Activated CD8-positive, alpha-beta memory T cell treated with anti-CD3 and anti-CD28 coated beads, Interleukin-2, amount 50 U/mL, for 48 hours (primary cell): ENCODE measurements around the gene TTC28.
"Not testable (repeated sequence)": the region's sequence is repeated elsewhere in the genome, so short reads cannot be mapped to it uniquely, and the experiment has no call there.

Experiments
- DNase-seq: peaks from one replicate; pipeline ENCODE4 v3.0.0-alpha.2; 2020

The TTC28 gene

DNA sequence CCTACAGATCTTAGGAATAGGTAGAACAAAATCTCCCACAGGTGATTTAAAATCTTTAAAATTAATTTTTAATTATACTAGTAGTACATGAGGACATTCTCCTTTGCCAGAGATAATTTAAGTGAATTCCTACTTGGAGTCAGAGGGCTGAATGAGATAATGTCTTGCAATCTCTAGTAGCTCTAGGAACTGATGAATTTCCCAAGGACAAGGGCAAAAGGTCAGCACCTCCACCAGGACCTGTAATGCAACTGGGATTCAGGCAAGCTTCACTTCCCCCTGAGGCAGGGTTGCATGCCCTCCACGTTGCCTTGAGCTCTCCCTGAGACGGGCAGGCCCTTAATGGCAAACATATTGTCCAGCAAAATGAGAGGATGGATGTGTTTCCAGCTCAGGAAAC, 430.2 kb downstream of the TTC28 start:
- DNase-seq: no peak

DNA sequence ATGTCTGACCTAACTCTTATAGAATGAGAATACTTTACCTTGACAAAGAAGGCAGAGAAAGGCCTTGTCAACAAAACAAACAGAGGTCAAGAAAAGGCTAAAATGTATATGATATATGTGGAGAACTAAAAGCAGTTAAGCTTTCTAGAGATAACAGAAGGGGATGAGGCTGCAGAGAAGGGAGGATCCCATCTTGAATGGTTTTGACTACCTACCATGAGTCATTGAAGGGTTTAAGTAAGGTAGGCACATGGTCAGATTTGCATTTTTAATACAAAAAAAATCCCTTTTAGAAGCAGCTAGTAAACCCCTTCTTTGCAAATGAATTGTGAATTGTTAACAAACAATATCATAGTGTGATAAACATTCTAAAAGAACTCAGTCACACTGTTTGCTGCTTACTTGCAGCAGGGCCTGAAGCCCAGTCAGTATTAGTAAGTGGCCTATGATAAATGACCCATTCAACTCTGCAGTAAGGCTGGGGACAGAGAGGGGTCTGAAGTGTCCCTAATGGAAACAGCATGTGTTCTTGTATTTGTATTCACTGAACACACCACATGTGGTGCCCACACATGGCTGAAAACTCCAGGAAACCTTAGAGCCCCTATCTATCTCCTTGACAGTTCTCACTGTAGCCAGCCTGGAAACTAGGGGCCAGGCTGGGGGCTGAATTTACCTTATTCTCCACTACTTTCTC, 431.8 kb downstream of the TTC28 start:
- DNase-seq: no peak

DNA sequence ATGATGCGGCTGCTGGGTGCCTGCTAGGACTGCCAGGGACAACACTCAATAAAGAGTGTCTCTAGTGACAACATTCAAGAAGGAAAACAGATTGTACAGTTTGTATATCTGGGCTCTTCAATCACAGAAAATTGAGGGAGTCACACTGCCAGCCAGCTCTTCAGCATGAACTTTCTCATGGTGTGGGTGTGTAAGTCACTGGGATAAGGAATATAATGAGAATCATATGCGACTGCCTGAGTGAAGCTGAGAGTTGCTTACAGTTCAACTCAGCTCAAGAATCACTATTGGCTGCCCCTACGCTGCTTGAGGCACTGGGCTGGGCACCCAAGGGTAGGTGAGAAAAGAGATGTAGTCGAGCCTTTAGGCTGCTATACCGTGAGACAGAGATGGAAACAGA, 432.5 kb downstream of the TTC28 start:
- no peak for DNase-seq

DNA sequence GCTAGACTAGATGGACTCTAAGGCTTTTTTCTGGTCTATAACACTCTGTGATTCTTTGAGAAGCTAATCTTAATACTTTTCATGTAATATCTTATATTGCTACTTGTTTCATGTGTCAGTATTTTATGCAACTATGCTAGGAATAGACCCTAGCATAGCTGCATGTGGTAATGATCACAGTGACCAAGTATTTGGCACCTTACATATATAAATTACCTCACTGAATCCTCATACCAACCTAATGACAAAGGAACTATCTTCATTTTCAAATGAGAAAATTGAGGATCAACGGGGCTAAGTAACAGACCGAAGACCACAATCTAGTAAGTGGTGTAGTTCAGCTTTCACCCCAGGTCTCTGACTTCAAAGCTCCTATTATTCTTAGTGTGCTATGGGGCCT, 433.2 kb downstream of the TTC28 start:
- DNase-seq: no peak

DNA sequence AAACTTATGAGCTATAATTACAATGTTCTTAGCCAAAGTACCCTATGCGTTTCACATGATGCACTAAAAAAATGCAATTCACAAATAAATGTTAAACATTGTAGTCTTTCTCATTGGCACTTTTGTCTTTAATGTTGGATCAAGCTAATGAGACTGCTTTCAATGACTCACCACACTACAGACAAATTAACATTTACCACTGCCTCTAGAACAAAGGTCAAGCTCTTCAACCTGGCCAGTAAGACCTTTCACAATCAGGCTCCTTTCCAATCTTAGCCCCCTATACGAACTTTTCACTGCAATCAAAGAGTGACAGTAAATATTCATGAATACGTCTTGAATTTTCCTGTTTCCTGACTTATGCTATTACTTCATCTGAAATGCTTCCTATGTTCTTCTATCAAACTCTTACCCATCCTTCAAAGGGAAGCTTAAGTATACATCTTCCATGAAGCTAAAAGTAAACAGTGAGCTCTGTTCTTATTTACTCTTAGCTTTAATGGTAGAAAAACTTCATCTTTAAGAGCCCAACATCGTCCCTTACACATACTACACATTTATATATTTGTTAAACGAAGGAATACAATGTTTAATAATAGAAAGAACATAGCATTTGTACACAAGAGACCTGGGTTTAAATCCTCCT, 433.9 kb downstream of the TTC28 start:
- no peak for DNase-seq

DNA sequence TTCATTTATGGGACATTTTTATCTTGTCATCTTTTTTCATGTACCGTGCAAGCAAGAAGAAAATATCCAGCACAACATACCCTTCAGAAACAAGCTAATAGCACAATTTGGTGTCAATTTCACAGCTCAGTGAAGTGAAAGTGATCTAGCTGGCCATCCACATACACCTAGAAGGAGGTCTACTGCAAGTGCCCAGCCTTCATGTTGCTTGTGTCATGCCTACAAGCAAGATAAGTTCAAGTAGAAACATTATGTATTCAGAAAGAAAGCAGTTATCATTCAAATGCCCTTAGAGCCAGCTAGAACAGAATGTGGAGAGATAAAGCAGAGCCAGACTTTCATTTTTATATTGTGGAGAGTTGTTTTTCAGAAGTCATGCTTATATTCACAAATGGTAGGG, 434.9 kb downstream of the TTC28 start:
- DNase-seq: no peak

DNA sequence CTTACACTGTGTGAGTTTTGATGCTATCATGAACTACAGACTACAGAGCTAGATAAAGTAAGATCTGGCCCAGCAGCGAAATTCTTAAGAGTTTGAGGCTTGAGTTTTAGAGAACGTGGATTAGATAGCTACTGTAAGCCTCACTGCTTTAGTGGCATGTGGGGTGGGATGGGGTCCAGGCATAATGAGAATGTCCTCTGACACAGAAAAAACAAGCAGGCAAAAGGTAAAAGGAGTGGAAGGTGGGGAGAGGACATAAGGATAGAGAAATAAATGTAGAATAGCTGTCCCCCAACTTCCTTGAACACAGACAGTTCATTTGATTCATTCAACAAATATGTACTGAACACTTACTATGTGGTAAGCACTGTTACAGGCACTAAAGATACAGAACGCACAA, 436.1 kb downstream of the TTC28 start:
- DNase-seq: no peak

DNA sequence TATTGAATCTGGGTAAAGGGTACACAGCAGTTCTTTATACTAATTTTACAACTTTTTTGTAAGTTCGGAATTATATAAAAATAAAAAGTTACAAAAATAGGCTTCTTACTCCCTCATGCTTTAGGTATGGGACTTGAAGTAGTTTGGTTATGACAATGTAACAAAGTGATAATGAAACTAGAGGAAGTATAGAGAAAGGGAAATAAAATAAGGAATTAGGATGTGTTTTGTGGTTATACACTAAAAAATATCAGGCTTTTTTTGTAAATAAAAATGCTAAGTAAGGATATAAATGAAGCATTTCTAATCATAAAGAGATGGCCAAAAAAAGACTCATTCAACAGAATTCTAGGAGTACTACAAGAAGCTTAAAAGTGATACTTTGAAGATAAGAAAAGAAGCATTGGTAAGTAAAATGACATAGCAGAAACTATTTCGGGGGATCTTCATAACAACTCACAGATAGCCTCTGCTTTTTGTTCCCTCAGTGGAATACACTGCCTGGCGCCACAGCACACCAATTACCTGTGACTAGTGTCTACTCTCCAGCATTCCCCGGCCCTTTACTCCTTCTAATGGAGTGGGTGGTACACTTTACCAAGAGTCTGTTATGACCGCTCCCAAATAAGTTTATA, 437.9 kb downstream of the TTC28 start:
- DNase-seq: no peak

DNA sequence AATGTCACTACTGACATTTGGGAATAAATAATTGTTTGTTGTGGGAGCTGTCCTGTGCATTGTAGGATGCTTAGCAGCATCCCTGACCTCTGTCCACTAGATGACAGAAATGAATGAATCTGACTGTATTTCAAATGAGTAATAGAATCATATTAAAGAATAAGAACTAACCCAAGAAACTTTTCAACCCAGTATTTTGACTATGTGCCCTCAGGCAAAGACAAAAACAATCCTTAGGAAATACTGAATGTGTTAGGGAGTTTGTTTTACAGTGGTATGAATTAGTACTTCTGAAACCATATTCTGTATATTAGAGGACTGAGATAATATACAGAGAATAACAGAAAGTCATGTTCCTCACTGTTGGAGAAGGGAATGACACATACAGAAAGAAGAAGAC, 439.7 kb downstream of the TTC28 start:
- no peak for DNase-seq

DNA sequence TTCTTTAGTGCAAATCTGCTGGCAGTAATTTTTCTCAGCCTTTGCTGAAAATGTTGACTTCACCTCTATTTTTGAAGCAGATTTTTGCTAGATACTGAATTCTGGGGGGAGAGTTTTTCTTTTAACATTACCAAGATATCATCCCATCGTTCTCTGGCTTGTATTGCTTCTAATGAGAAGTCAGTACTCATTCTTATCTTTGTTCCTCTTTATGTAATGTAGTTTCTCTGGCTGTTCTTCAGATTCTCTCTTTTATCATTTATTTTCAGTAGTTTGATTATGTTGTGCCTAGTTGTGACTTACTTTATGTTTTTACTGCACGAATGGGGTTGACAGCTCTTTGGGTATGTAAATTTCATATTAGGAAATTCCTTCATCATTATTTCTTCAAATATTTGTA, 441.9 kb downstream of the TTC28 start:
- DNase-seq: no peak

DNA sequence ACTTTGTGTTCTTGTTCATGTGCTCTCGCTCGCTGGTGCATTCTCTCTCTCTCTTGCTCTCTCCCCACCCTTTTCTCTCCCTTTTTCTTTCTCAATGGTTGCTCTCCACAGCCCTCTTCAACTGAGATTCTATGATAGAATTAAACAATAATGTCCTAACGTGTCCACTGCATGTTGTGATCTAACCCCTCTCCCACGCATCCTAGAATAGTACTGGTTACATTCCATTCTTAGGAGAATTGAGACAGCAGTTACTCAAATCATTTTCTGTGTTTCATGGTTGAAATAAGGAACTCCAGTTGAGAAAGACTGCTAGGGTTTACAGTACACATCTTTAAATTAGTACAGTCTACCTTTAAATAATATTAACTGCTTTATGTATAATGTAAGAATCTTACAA, 442.5 kb downstream of the TTC28 start:
- DNase-seq: no peak

DNA sequence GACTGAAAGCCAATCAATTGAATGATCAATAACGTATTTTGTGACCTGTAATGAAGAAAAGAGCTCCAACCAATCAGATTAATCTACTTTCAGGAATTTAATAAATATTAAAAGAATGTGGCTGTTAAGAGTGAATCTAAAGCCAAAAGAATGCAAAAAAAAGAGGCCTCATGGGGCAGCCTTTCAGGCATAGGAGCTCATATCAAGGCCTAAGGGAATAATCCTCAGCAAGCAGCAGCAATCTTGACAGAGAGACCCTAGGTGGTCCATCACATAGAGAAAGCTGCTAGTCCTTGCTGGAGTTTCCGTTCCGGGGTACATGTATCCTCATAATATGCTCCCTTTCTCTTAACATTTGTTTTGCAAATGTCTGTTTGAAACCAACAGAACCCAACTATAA, 447.4 kb downstream of the TTC28 start:
- DNase-seq: no peak

DNA sequence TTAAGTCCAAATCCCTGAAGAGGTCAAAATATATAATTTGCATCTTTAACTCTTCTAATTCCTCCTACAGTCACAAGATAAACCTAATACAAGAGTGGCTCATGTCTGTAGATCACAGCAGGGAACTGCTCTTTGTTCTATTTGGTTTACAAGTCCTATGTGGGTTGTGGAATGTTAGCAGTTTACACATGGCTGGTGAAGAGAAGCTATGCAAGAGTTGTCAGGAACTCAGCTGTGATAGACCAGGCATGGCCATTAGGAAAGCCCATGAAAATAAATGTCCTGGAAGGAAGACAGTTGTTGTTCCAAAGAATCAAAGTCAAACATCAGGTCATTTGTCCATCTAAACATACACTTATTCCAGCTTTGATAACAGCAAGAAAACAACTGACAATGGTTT, 448.2 kb downstream of the TTC28 start:
- DNase-seq: no peak

DNA sequence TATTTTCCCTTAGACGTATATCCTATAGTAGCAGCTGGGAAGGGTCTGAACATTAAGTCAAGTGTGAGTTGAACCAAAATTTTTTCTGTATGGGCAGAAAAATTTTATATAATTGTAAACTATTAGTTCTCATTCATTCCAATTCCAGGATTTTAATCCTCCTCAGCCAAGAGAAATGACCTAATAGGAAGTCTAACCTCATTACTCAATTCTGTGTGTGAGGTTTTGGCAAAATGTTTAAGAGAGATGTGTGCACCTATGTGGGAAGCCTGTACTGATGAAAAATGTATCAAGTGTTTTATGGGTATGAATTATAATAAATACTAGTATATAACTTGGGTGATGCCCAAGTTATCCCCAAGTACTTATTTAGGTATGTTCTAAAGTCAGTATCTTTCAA, 449.0 kb downstream of the TTC28 start:
- DNase-seq: no peak

DNA sequence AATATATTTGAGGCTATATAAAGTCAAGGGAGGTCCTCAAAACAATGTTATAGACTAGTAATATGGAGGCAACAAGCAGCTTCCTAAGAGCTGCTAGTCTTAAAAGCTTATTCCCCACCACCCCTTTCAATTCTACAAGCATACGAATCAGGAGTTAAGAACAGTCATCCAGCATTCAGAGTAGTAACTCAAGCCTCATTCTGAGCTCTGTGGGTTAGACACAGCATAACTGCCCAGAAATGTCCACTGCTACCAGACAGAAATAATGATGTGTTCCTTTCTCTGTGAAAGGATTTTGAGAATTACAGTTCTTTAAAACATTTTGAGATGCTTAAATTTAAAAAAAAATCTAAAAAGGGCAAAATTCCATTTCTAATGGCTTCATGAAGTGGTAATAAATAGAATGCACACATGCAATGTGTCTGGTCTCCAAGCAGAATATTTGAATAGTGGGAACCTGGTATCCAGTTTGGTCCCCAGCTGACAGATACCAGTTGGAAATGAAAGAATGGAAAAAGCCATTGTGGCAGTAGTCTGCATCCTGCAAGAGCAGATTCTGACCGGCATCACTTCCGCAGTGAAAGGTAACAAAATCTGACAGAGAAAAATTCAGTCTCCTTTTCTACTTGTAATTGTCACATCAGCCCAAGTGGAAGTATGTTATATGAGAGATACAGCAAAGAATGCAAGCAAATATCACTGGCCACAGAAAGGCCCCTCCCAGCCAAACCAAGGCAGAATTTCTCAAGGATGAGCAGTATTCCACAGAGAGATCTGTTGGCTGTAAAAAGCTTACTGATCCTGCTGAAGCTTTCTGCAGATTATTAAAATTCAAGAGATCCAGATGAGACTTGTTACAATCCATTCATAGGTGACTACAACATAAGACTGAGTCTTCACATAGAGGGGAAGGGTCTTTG, 449.8 kb downstream of the TTC28 start:
- DNase-seq: no peak

DNA sequence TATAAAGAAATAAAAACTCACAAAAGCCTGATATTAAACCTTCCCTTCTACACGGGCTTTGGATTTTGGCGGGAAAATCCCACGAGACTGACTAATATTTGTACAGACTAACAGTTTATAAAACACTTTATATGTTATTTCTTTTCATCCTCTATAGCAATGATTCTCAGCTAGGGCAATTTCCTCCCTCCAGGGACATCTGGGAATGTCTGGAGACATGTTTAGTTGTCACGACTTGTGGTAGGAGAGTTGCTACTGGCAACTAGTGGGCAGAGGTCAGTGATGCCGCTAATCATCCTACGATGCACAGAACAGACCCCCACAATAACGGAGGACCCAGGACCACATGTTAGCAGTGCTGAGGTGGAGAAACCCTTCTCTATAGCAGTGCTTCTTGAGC, 455.8 kb downstream of the TTC28 start:
- no peak for DNase-seq

DNA sequence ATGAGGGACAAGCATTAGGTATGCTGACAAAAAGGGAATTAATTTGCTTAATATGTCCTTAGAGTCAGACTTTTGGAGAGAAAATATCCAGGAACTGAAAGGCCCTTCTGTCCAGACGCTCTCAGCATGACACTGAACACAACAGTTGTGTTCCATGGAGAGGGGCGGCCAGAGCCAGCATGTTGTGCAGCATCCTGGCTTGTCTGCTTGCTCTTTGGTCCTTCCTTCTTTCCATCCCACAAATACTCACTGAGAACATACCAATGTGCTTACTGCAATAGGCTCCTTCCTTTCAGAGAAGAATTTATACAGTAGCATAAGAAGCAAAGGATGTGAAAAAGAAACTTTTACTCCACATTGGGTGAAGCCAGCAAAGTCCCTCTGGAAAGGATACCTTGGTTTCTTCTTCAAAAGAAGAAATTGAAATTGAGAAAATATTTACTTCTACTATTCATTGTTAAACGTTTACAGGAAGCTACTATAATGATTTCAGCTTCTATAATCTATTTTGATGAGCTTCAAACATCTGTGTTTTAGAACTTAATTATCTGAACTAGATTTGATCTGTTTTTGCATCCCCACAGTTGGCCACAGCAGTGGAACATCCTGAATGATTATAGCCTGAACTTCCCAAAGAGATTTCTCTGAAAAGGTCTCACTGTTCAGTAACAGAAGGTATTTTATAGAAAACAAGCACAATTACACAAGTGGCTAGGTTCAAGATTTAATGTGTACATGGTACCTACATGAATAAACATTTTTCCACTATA, 456.5 kb downstream of the TTC28 start:
- DNase-seq: no peak

DNA sequence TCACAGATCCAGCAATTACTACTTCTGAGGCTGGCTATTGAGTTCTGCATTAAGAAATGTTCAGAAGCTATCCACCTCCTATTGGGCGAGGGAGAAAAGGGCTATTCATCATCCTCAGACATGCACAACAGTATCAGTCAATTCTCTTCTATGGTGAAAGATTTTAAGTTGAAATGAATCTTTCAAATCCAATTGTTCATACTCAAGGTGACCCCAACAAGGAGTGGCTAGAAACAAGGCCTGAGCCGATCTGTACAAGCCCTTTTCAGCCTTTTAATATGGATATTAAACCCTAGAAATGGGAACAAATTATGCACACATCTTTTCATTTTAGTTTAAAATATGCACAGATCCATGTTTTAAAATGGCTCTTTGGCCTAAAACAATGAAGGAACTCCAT, 457.1 kb downstream of the TTC28 start:
- DNase-seq: no peak

DNA sequence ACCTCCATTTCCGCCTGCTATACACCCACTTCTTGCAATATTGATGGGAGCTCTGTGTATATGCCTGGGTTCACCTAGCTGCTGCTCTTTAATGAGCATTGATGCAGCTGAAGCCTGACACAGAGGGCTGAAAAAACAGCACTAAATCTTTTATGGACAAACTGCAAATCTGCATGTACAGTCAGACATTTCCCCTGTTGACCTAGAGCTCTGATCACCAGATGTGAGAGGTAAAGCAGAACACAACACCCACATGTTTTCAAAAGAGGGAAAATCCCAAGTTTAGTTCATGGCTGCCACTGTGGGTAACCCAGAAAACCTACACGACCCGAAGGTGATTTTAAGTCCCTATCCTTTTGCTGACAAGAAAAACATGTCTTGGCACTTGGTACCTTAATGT, 457.6 kb downstream of the TTC28 start:
- no peak for DNase-seq

DNA sequence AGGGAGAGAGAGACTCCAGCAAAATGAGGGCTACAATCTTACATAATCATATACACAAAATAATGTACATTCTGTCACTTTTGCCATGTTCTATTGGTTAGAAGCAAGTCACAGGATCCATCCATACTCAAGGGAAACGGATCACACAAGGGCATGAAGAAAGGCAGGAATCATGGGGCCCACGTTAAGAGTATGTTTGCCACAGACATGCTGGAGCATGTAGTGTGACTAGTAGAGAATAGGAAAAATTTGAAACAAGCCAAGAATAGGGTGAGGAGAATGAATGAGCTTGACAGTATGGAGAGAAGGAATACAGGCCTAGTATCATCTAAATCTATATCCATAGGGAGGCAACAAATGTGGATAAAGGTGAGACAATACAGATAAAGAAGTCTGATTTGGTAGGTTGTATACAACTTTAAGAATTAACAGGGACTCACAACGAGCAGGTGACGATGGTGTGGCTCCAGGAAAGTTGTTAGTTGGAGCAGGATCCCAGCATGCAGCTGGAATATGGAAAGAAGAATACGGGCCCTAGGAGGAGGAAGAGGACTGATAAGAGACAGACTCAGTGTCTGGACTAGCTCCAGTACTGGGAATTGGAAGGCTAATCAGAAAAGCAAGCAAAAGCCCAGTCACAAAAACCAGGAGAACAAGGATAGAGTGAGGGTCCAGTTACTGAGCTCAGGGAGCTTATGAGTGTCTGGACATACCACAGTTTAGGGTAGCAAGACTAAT, 458.8 kb downstream of the TTC28 start:
- no peak for DNase-seq

DNA sequence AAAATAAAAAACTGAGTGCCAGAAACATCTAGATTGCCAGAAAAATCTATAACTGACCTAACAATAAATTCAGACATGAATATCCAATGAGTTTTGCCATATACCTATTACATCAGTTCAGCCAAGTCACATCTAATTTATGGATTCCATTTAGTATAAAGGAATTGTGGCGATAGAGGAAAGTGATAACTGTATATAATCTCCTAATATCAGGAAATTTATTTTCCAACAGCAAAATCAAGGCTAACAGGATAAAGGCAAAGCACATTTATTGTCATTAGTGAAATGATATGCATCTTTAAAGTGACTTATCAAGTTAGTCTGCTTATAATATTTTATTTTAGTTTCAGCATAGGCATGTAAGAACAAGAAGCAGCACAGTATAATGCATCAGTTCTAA, 462.4 kb downstream of the TTC28 start:
- DNase-seq: no peak

DNA sequence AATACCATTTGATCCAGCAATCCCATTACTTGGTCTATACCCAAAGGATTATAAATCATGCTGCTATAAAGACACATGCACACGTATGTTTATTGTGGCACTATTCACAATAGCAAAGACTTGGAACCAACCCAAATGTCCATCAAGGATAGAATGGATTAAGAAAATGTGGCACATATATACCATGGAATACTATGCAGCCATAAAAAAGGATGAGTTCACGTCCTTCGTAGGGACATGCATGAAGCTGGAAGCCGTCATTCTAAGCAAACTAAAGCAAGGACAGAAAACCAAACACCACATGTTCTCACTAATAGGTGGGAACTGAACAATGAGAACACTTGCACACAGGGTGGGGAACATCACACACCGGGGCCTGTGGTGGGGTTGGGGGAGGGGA, 464.9 kb downstream of the TTC28 start:
- not testable (repeated sequence) for DNase-seq
